ENCODE measurements around the gene SLC39A11.

The SLC39A11 gene

GRCh38 chr17:72935984-72936383 is 156.5 kb downstream of the SLC39A11 start:
- TF ChIP-seq SPI1 (IDR thresholded peaks at IDR 0.05; ENCODE audit: borderline replicate concordance, low read depth) (no peak), CTCF (IDR thresholded peaks at IDR 0.05; ENCODE audit: insufficient read depth, low read length) (no peak), GABPA (IDR thresholded peaks at IDR 0.05; ENCODE audit: low read depth) (no peak), REST (IDR thresholded peaks at IDR 0.05; ENCODE audit: insufficient replicate concordance, low read depth) (no peak), POLR2AphosphoS5 (IDR thresholded peaks at IDR 0.05; ENCODE audit: low read depth) (no peak)
- H3K4me3 ChIP-seq (replicated peaks; ENCODE audit: insufficient read depth, low read length) = no peak overlapping the region
- DNase-seq (ENCODE audit: low read depth in 1 of 2, low spot score in 1 of 2) = no peak
- no peak overlapping the region for H3K27ac ChIP-seq (replicated peaks)
- H3K27me3 ChIP-seq (ENCODE audit: insufficient read depth, poor library complexity, severe bottlenecking) = no peaks in the 10 kb centered on the region

GRCh38 chr17:72934927-72935326 is 157.6 kb downstream of the SLC39A11 start:
- Histone ChIP-seq H3K27me3 (ENCODE audit: insufficient read depth, poor library complexity, severe bottlenecking) (no peaks in the 10 kb centered on the region), H3K4me3 (replicated peaks; ENCODE audit: insufficient read depth, low read length) (no peak overlapping the region), H3K27ac (replicated peaks) (no peak overlapping the region)
- TF ChIP-seq REST (IDR thresholded peaks at IDR 0.05; ENCODE audit: insufficient replicate concordance, low read depth) = no peak
- TF ChIP-seq CTCF (IDR thresholded peaks at IDR 0.05; ENCODE audit: insufficient read depth, low read length) = no peak
- no peak for TF ChIP-seq GABPA (IDR thresholded peaks at IDR 0.05; ENCODE audit: low read depth)
- no peak for TF ChIP-seq POLR2AphosphoS5 (IDR thresholded peaks at IDR 0.05; ENCODE audit: low read depth)
- TF ChIP-seq SPI1 (IDR thresholded peaks at IDR 0.05; ENCODE audit: borderline replicate concordance, low read depth) = no peak
- no peak for DNase-seq (ENCODE audit: low read depth in 1 of 2, low spot score in 1 of 2)

GRCh38 chr17:72931635-72932034 is 160.9 kb downstream of the SLC39A11 start:
- Histone ChIP-seq H3K27ac (replicated peaks) (no peak overlapping the region), H3K27me3 (ENCODE audit: insufficient read depth, poor library complexity, severe bottlenecking) (no peaks in the 10 kb centered on the region), H3K4me3 (replicated peaks; ENCODE audit: insufficient read depth, low read length) (no peak overlapping the region)
- TF ChIP-seq REST (IDR thresholded peaks at IDR 0.05; ENCODE audit: insufficient replicate concordance, low read depth) (no peak), CTCF (IDR thresholded peaks at IDR 0.05; ENCODE audit: insufficient read depth, low read length) (no peak)
- DNase-seq (ENCODE audit: low read depth in 1 of 2, low spot score in 1 of 2) = peak in 1 of 2 experiments; percentile 30

Data from HL-60 (cell line).